CD14-positive monocyte (primary cell): ENCODE results near the gene EDARADD. TPM values are rescaled to one million over a fixed set of nuclear protein-coding genes. Genes with fewer than 3 reads are reported as not detected.

ENCODE experiments used
- DNase-seq, 3 donors: peaks; one replicate each; pipeline ENCODE4 v3.0.0-alpha.2; 2011 to 2022
- H2AFZ ChIP-seq: 2 replicates; pipeline ENCODE4 v1.6.0; 2012; ENCODE audit warnings: mild to moderate bottlenecking, low read depth, low read length, inconsistent platforms; ENCODE audit not compliant: insufficient read depth, poor library complexity, severe bottlenecking
- H3K27ac ChIP-seq, 2 donors: 1 replicate in 1 of 2; 2 replicates in 1 of 2; pipeline ENCODE4 v1.5.1; 2012 to 2013; ENCODE audit warnings: low read length in 2 of 2, control low read depth in 1 of 2, inconsistent platforms in 1 of 2, low read depth in 1 of 2, mild to moderate bottlenecking in 1 of 2
- H3K27me3 ChIP-seq, 2 donors: one replicate each; pipeline versions ENCODE4 v1.6.0 to v1.6.1; 2011 to 2013; ENCODE audit warnings: low read length in 2 of 2; ENCODE audit not compliant: control insufficient read depth in 2 of 2, insufficient read depth in 2 of 2
- H3K36me3 ChIP-seq, 2 donors: replicated peaks in 1 of 2; 1 replicate in 1 of 2; 2 replicates in 1 of 2; pipeline versions ENCODE4 v1.5.1 to v1.6.1; 2012 to 2013; ENCODE audit warnings: low read length in 2 of 2, control low read depth in 1 of 2, inconsistent platforms in 1 of 2, mild to moderate bottlenecking in 1 of 2; ENCODE audit not compliant: insufficient read depth in 2 of 2, control insufficient read depth in 1 of 2
- H3K4me1 ChIP-seq, 2 donors: 1 replicate in 1 of 2; 2 replicates in 1 of 2; pipeline versions ENCODE4 v1.5.1 to v1.6.1; 2012 to 2013; ENCODE audit warnings: low read length in 2 of 2, control low read depth in 1 of 2, inconsistent platforms in 1 of 2, mild to moderate bottlenecking in 1 of 2, moderate library complexity in 1 of 2; ENCODE audit not compliant: insufficient read depth in 2 of 2, control insufficient read depth in 1 of 2
- H3K4me2 ChIP-seq: replicated peaks from 2 replicates; pipeline ENCODE3; 2012; ENCODE audit warnings: low read length, moderate library complexity, mild to moderate bottlenecking; ENCODE audit not compliant: poor library complexity, severe bottlenecking; ENCODE audit errors: extremely low read depth
- H3K4me3 ChIP-seq, 3 experiments: fragments of 200-600 bp in 1 of 3; sonication (generic) in 1 of 3; replicated peaks in 1 of 3; 1 replicate in 2 of 3; 2 replicates in 1 of 3; pipeline ENCODE4 v1.5.1; 2011 to 2013; ENCODE audit warnings: low read length in 3 of 3, mild to moderate bottlenecking in 3 of 3, control low read depth in 2 of 3, low read depth in 2 of 3, inconsistent platforms in 1 of 3, moderate library complexity in 1 of 3
- H3K79me2 ChIP-seq: 2 replicates; pipeline ENCODE4 v1.6.0; 2012; ENCODE audit warnings: mild to moderate bottlenecking, control low read depth, inconsistent platforms, low read length, moderate library complexity; ENCODE audit not compliant: insufficient read depth
- H3K9ac ChIP-seq: 2 replicates; pipeline ENCODE4 v1.6.0; 2017; ENCODE audit warnings: low read length, mild to moderate bottlenecking; ENCODE audit not compliant: insufficient read depth, poor library complexity, severe bottlenecking
- H3K9me3 ChIP-seq, 2 donors: replicated peaks in 1 of 2; 1 replicate in 1 of 2; 2 replicates in 1 of 2; pipeline versions ENCODE4 v1.5.1 to v1.6.1; 2012 to 2013; ENCODE audit warnings: low read length in 2 of 2, control low read depth in 1 of 2; ENCODE audit not compliant: control insufficient read depth in 1 of 2, insufficient read depth in 1 of 2
- H4K20me1 ChIP-seq: 2 replicates; pipeline ENCODE4 v1.6.0; 2012; ENCODE audit warnings: mild to moderate bottlenecking, low read length, control low read depth, moderate library complexity; ENCODE audit not compliant: insufficient read depth
- H3K27ac Mint-ChIP-seq, 7 donors: one replicate each; pipeline ENCODE4 v1.8.0; 2020; ENCODE audit warnings: mild to moderate bottlenecking in 7 of 7, mixed read lengths in 7 of 7, moderate library complexity in 6 of 7, inconsistent platforms in 2 of 7
- H3K27me3 Mint-ChIP-seq, 3 donors: one replicate each; pipeline ENCODE4 v1.8.0; 2021 to 2022; ENCODE audit warnings: low read depth in 3 of 3, mild to moderate bottlenecking in 3 of 3, mixed read lengths in 3 of 3, moderate library complexity in 3 of 3, inconsistent platforms in 1 of 3
- H3K36me3 Mint-ChIP-seq, 2 donors: one replicate each; pipeline ENCODE4 v1.8.0; 2020; ENCODE audit warnings: mixed read lengths in 2 of 2, inconsistent platforms in 1 of 2, mild to moderate bottlenecking in 1 of 2
- H3K4me1 Mint-ChIP-seq: one replicate; pipeline ENCODE4 v1.8.0; 2020; ENCODE audit warnings: mild to moderate bottlenecking, mixed read lengths
- H3K4me3 Mint-ChIP-seq, 2 donors: one replicate each; pipeline ENCODE4 v1.8.0; 2020; ENCODE audit warnings: mild to moderate bottlenecking in 2 of 2, mixed read lengths in 2 of 2, moderate library complexity in 1 of 2
- H3K9me3 Mint-ChIP-seq, 7 donors: one replicate each; pipeline ENCODE4 v1.8.0; 2020 to 2022; ENCODE audit warnings: mixed read lengths in 7 of 7, mild to moderate bottlenecking in 6 of 7, moderate library complexity in 6 of 7, inconsistent platforms in 2 of 7
- WGBS: methylation state at CpG from one replicate; pipeline ENCODE4 v1.1.5; 2013; ENCODE audit warnings: missing lambda C conversion rate; ENCODE audit not compliant: insufficient coverage; 5-methylcytosine and 5-hydroxymethylcytosine counted together
- intact Hi-C, 2 donors: fragments of 100-400 bp; cut with micrococcal nuclease; formaldehyde crosslinking; loops; one replicate each; pipeline versions ENCODE4 v1.15.0 to v1.15.1; 2023
- polyA plus RNA-seq, 3 donors: library from polyadenylated mRNA; depleted of rRNA in 1 of 3; unstranded in 2 of 3; stranded (reverse) in 1 of 3; fragments of 300-500 nt in 2 of 3; fragments of >200 nt in 1 of 3; fragmentation: Illumina TruSeq in 2 of 3; gene quantifications; 1 replicate in 2 of 3; 2 replicates in 1 of 3; pipeline ENCODE4 v1.2.3, GENCODE V29; 2012 to 2021
- TF ChIP-seq, protein P1 (sequence below): fragments of 200-600 bp; IDR thresholded peaks from one replicate; pipeline ENCODE4 v1.8.0; 2022; ENCODE audit warnings: antibody characterized with exemption, mild to moderate bottlenecking

EDARADD gene
- polyA plus RNA-seq, 3 donors = not detected

GRCh38 chr1:236465231-236465958, 71.3 kb downstream of the EDARADD start:
- H3K4me3 Mint-ChIP-seq = no peak overlapping the region
- Histone ChIP-seq H3K4me2 (no peak overlapping the region), H3K4me1 (no peaks in the 10 kb centered on the region), H3K27ac (no peak overlapping the region), H3K36me3 (no peaks in the 10 kb centered on the region), H4K20me1 (no peaks in the 10 kb centered on the region), H3K27me3 (no peaks in the 10 kb centered on the region), H3K4me3 (no peak overlapping the region), H2AFZ (peak overlapping the region; percentile 41), H3K9me3 (no peaks in the 10 kb centered on the region), H3K9ac (no peak overlapping the region), H3K79me2 (no peaks in the 10 kb centered on the region)
- peaks cover 0 to 1% (median 0%) of the 10 kb centered on the region in 3 donors for H3K27me3 Mint-ChIP-seq
- 86% methylated on average over 7 of the region's 9 CpGs for WGBS
- no peak overlapping the region for H3K27ac Mint-ChIP-seq
- intact Hi-C loops = no loop called here
- DNase-seq = no peak
- no peaks in the 10 kb centered on the region for H3K4me1 Mint-ChIP-seq
- H3K9me3 Mint-ChIP-seq = no peaks in the 10 kb centered on the region
- H3K36me3 Mint-ChIP-seq = no peaks in the 10 kb centered on the region
- TF ChIP-seq, protein P1, sequence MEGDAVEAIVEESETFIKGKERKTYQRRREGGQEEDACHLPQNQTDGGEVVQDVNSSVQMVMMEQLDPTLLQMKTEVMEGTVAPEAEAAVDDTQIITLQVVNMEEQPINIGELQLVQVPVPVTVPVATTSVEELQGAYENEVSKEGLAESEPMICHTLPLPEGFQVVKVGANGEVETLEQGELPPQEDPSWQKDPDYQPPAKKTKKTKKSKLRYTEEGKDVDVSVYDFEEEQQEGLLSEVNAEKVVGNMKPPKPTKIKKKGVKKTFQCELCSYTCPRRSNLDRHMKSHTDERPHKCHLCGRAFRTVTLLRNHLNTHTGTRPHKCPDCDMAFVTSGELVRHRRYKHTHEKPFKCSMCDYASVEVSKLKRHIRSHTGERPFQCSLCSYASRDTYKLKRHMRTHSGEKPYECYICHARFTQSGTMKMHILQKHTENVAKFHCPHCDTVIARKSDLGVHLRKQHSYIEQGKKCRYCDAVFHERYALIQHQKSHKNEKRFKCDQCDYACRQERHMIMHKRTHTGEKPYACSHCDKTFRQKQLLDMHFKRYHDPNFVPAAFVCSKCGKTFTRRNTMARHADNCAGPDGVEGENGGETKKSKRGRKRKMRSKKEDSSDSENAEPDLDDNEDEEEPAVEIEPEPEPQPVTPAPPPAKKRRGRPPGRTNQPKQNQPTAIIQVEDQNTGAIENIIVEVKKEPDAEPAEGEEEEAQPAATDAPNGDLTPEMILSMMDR = no peak

DNA sequence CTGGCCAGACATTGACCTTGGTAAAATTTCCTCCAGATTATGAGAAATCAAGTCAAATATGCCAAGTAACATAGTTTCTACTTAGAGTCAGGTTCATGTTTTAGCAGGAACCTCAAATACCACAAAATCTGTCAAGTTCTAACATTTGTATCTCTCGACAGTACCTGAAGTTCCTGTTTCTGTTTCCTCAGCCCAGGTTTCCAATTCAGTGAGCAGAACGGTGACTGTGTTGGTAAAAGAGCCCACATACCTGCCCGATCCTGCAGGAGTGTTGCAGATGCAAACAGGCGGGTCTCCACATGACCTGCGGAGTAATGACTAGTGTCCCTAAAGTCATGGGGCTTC, 71.8 kb downstream of the EDARADD start:
- H3K27ac Mint-ChIP-seq = no peak overlapping the region
- DNase-seq = no peak
- no peak overlapping the region for H3K4me3 Mint-ChIP-seq

More for the DNA sequence above, 71.8 kb downstream of the EDARADD start:
- Histone ChIP-seq H3K4me1 (no peaks in the 10 kb centered on the region), H4K20me1 (no peaks in the 10 kb centered on the region), H3K36me3 (no peaks in the 10 kb centered on the region), H3K79me2 (no peaks in the 10 kb centered on the region), H3K4me3 (no peak overlapping the region), H3K4me2 (no peak overlapping the region), H2AFZ (peak overlapping the region; percentile 41), H3K9me3 (no peaks in the 10 kb centered on the region), H3K27ac (no peak overlapping the region), H3K9ac (no peak overlapping the region), H3K27me3 (no peaks in the 10 kb centered on the region)
- TF ChIP-seq, protein P1 = no peak
- whole genome bisulfite sequencing = 33% methylated on average over 3 of the region's 5 CpGs
- no peaks in the 10 kb centered on the region for H3K4me1 Mint-ChIP-seq
- intact Hi-C loops = no loop called here
- H3K9me3 Mint-ChIP-seq = no peaks in the 10 kb centered on the region
- H3K27me3 Mint-ChIP-seq = peaks cover 0 to 1% (median 0%) of the 10 kb centered on the region in 3 donors
- H3K36me3 Mint-ChIP-seq = no peaks in the 10 kb centered on the region
